Nephron progenitor cell (in vitro differentiated cells): ENCODE data around the gene GCH1.

Experiments
- DNase-seq: peaks from one replicate; pipeline ENCODE4 v3.0.0; 2021
- H3K27ac Mint-ChIP-seq: 2 replicates; pipeline ENCODE4 v1.8.0; 2021; ENCODE audit warnings: mild to moderate bottlenecking, moderate library complexity, mixed read lengths
- H3K27me3 Mint-ChIP-seq: 2 replicates; pipeline ENCODE4 v1.8.0; 2021; ENCODE audit warnings: mild to moderate bottlenecking, low read depth, mixed read lengths; ENCODE audit not compliant: poor library complexity
- H3K36me3 Mint-ChIP-seq: 2 replicates; pipeline ENCODE4 v1.8.0; 2021; ENCODE audit warnings: low read depth, mixed read lengths
- H3K4me1 Mint-ChIP-seq: 2 replicates; pipeline ENCODE4 v1.8.0; 2021; ENCODE audit warnings: mixed read lengths
- H3K4me3 Mint-ChIP-seq: 2 replicates; pipeline ENCODE4 v1.8.0; 2021; ENCODE audit warnings: mild to moderate bottlenecking, moderate library complexity, mixed read lengths
- H3K9me3 Mint-ChIP-seq: 2 replicates; pipeline ENCODE4 v1.8.0; 2021; ENCODE audit warnings: mild to moderate bottlenecking, moderate library complexity, mixed read lengths
- CTCF ChIP-seq: fragments of 200-600 bp; sonication (generic); IDR thresholded peaks from 2 replicates; pipeline ENCODE4 v1.5.0; 2021; ENCODE audit warnings: antibody characterized with exemption

GCH1 gene

GRCh38 chr14:54796961-54797360 lies 105.7 kb downstream of the GCH1 start:
- no peaks in the 10 kb centered on the region for H3K4me1 Mint-ChIP-seq
- H3K9me3 Mint-ChIP-seq, result peaks cover 24% of the 10 kb centered on the region
- no peak overlapping the region for H3K27ac Mint-ChIP-seq
- no peak for TF ChIP-seq CTCF
- no peak overlapping the region for H3K4me3 Mint-ChIP-seq
- no peak for DNase-seq
- H3K36me3 Mint-ChIP-seq, result no peaks in the 10 kb centered on the region
- H3K27me3 Mint-ChIP-seq, result peaks cover 12% of the 10 kb centered on the region

GRCh38 chr14:54794796-54795195 lies 107.8 kb downstream of the GCH1 start:
- Mint-ChIP-seq H3K4me3 (no peak overlapping the region), H3K27ac (no peak overlapping the region), H3K4me1 (peaks cover 10% of the 10 kb centered on the region), H3K27me3 (peaks cover 5% of the 10 kb centered on the region), H3K9me3 (peaks cover 14% of the 10 kb centered on the region), H3K36me3 (no peaks in the 10 kb centered on the region)
- no peak for TF ChIP-seq CTCF
- no peak for DNase-seq

- Mint-ChIP-seq H3K4me1 (peaks cover 10% of the 10 kb centered on the region), H3K36me3 (no peaks in the 10 kb centered on the region), H3K4me3 (no peak overlapping the region), H3K9me3 (peaks cover 14% of the 10 kb centered on the region), H3K27ac (no peak overlapping the region), H3K27me3 (peaks cover 5% of the 10 kb centered on the region)
- DNase-seq, result no peak
- TF ChIP-seq CTCF, result no peak
These were observed 108.5 kb downstream of the GCH1 start for GRCh38 chr14:54794159-54794558.

- no peak for TF ChIP-seq CTCF
- Mint-ChIP-seq H3K27ac (no peak overlapping the region), H3K4me1 (peaks cover 19% of the 10 kb centered on the region), H3K4me3 (no peak overlapping the region), H3K27me3 (peaks cover 5% of the 10 kb centered on the region), H3K9me3 (peaks cover 14% of the 10 kb centered on the region), H3K36me3 (no peaks in the 10 kb centered on the region)
- no peak for DNase-seq
These were observed 110.3 kb downstream of the GCH1 start for GRCh38 chr14:54792288-54792687.
